Parathyroid adenoma (tissue), 2 donors: Measurements from ENCODE around the gene CSPG4.
"Not testable (repeated sequence)": the region's sequence is repeated elsewhere in the genome, so short reads cannot be mapped to it uniquely, and the experiment has no call there.

Experiments used
- H2AFZ ChIP-seq: fragments of 300-600 bp; sonication (generic); one replicate; pipeline ENCODE4 v1.7.0; 2017; ENCODE audit warnings: antibody characterized with exemption, mild to moderate bottlenecking
- H3K27ac ChIP-seq: fragments of 300-600 bp; sonication (generic); one replicate; pipeline ENCODE4 v1.7.0; 2017
- H3K27me3 ChIP-seq: fragments of 300-600 bp; sonication (generic); one replicate; pipeline ENCODE4 v1.7.0; 2017; ENCODE audit warnings: low read length; ENCODE audit not compliant: control insufficient read depth, insufficient read depth
- H3K36me3 ChIP-seq: fragments of 300-600 bp; sonication (generic); one replicate; pipeline ENCODE4 v1.7.0; 2017; ENCODE audit warnings: low read length; ENCODE audit not compliant: control insufficient read depth, insufficient read depth
- H3K4me1 ChIP-seq: fragments of 300-600 bp; sonication (generic); one replicate; pipeline ENCODE4 v1.7.0; 2017; ENCODE audit warnings: control low read depth
- H3K4me2 ChIP-seq: fragments of 300-600 bp; sonication (generic); one replicate; pipeline ENCODE4 v1.7.0; 2017; ENCODE audit warnings: low read length
- H3K4me3 ChIP-seq: fragments of 300-600 bp; sonication (generic); one replicate; pipeline ENCODE4 v1.7.0; 2017; ENCODE audit warnings: low read depth, low read length
- H3K79me2 ChIP-seq: fragments of 300-600 bp; sonication (generic); one replicate; pipeline ENCODE4 v1.7.0; 2017; ENCODE audit warnings: control low read depth
- H3K9ac ChIP-seq: fragments of 300-600 bp; sonication (generic); one replicate; pipeline ENCODE4 v1.7.0; 2017; ENCODE audit warnings: mild to moderate bottlenecking
- H3K9me3 ChIP-seq: fragments of 300-600 bp; sonication (generic); one replicate; pipeline ENCODE4 v1.7.0; 2017; ENCODE audit warnings: low read length; ENCODE audit not compliant: control insufficient read depth
- CTCF ChIP-seq: fragments of 300-600 bp; sonication (generic); IDR thresholded peaks from one replicate; pipeline ENCODE4 v1.7.0; 2017; ENCODE audit warnings: antibody characterized with exemption, mild to moderate bottlenecking
- donor health status: primary hyperparathyroidism.

The CSPG4 gene

GRCh38 chr15:75712668-75713337 lies at the start of gene CSPG4:
Gene CSPG4 (minus strand): TSS chr15:75712848. CDS start chr15:75712755, 93 bp downstream.
- Histone ChIP-seq H3K9ac (no peak within 1 kb of the TSS), H3K36me3 (no peaks in the 10 kb centered on the region), H3K4me3 (no peak within 1 kb of the TSS), H3K79me2 (no peaks in the 10 kb centered on the region), H2AFZ (no peak within 1 kb of the TSS), H3K4me1 (no peaks in the 10 kb centered on the region), H3K9me3 (no peaks in the 10 kb centered on the region), H3K27me3 (no peaks in the 10 kb centered on the region), H3K4me2 (peak within 1 kb of the TSS; percentile 33), H3K27ac (no peak within 1 kb of the TSS)
- TF ChIP-seq CTCF = no peak

GRCh38 chr15:75762357-75762718 lies 49.7 kb upstream of the CSPG4 start:
- not testable (repeated sequence) for H3K27ac ChIP-seq, H3K36me3 ChIP-seq, H3K9ac ChIP-seq, H3K4me3 ChIP-seq, H3K4me2 ChIP-seq, H3K27me3 ChIP-seq, H2AFZ ChIP-seq, H3K4me1 ChIP-seq, H3K79me2 ChIP-seq, H3K9me3 ChIP-seq

GRCh38 chr15:75761446-75762356 lies 49.1 kb upstream of the CSPG4 start:
- H3K9me3 ChIP-seq = no peaks in the 10 kb centered on the region
- no peak for TF ChIP-seq CTCF
- no peak overlapping the region for H3K27ac ChIP-seq
- H3K4me3 ChIP-seq = no peak overlapping the region
- H3K4me1 ChIP-seq = no peaks in the 10 kb centered on the region
- H3K27me3 ChIP-seq = no peaks in the 10 kb centered on the region
- no peak overlapping the region for H2AFZ ChIP-seq
- H3K36me3 ChIP-seq = no peaks in the 10 kb centered on the region
- no peak overlapping the region for H3K4me2 ChIP-seq
- no peak overlapping the region for H3K9ac ChIP-seq
- no peaks in the 10 kb centered on the region for H3K79me2 ChIP-seq

GRCh38 chr15:75760704-75761435 lies 48.2 kb upstream of the CSPG4 start:
- Histone ChIP-seq H3K9me3 (no peaks in the 10 kb centered on the region), H3K36me3 (no peaks in the 10 kb centered on the region), H3K79me2 (no peaks in the 10 kb centered on the region), H3K27me3 (no peaks in the 10 kb centered on the region), H3K4me2 (no peak overlapping the region), H3K27ac (no peak overlapping the region), H3K4me3 (no peak overlapping the region), H3K4me1 (no peaks in the 10 kb centered on the region), H2AFZ (no peak overlapping the region), H3K9ac (no peak overlapping the region)
- no peak for TF ChIP-seq CTCF

GRCh38 chr15:75760131-75760520 lies 47.5 kb upstream of the CSPG4 start:
- H3K4me2 ChIP-seq = not testable (repeated sequence)

More at GRCh38 chr15:75760131-75760520, 47.5 kb upstream of the CSPG4 start:
- not testable (repeated sequence) for H3K27ac ChIP-seq, H3K4me3 ChIP-seq, H3K79me2 ChIP-seq, H3K4me1 ChIP-seq, H3K9me3 ChIP-seq, H3K36me3 ChIP-seq, H3K27me3 ChIP-seq, H2AFZ ChIP-seq, H3K9ac ChIP-seq
